ENCODE results near the gene OR5H14.

DNA sequence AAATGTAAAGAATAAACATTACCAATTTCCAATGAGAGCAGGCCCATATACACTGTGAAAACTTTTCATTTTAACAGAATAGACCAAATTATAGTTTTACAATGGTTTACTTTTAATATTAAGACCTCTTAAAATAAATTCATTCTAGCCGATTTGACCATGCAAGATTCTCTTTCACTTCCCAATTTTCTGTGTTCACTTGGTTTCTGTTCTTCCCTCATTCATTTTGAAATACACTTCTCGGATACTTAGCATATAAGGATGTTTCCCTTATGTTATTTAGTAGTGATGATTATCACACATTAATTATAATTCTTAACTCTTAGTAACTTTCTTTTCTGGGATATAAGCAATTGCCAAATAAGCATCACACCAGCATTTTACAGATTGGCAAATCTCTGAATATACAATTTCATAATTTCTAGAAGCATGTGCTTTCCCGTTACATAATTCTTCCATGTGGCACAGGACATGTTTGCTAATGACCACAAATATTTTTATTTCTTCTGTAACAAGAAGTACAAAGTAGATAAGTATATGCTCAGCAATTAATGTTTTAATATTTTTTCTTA lies 33.1 kb downstream of the OR5H14 start:
- TF ChIP-seq EP300 (IDR thresholded peaks at IDR 0.05): no peak
- no peak for TF ChIP-seq POLR2A (IDR thresholded peaks at IDR 0.05; ENCODE audit: low read depth)
